ENCODE measurements around the gene TAPT1. TPM values are rescaled to one million over a fixed set of nuclear protein-coding genes. Genes with fewer than 3 reads are reported as not detected.

The TAPT1 gene
- total and polyA plus RNA-seq, 9 of the 15 experiments (the other 6 are each of a cell fraction or from before 2014, with no cell fraction given) = 1.6 to 36.7 (median 20.7) TPM

DNA sequence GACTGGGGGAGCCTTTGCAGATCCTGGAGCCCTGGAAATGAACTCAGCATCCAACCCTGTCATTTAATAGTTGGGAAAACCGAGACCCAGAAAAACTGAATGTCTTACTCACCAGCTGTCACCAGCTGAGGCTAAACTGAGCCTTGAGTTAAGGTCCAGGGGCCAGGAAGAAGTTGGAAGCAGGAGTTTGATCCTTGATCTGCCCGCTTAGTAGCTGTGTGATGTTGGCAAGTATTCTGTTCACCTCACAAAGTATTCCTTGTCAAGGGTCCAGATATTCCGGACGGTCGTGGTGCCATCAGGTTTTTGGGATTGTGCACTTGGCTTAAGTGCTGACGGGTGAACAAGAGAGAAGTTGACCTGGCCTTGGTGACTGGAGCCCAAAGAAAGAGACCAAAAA lies 111.7 kb downstream of the TAPT1 start (continued):
- TF ChIP-seq ZNF584 (CRISPR knock-in tag; IDR thresholded peaks at IDR 0.05; ENCODE audit: low read depth) = no peak
- no peak for TF ChIP-seq ERF (CRISPR knock-in tag; IDR thresholded peaks at IDR 0.05)
- TF ChIP-seq, protein P1, sequence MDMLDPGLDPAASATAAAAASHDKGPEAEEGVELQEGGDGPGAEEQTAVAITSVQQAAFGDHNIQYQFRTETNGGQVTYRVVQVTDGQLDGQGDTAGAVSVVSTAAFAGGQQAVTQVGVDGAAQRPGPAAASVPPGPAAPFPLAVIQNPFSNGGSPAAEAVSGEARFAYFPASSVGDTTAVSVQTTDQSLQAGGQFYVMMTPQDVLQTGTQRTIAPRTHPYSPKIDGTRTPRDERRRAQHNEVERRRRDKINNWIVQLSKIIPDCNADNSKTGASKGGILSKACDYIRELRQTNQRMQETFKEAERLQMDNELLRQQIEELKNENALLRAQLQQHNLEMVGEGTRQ (CRISPR knock-in tag; IDR thresholded peaks at IDR 0.05) = no peak
- no peak for TF ChIP-seq ZNF347 (CRISPR knock-in tag; IDR thresholded peaks at IDR 0.05; ENCODE audit: low read depth)
- TF ChIP-seq, protein P2, sequence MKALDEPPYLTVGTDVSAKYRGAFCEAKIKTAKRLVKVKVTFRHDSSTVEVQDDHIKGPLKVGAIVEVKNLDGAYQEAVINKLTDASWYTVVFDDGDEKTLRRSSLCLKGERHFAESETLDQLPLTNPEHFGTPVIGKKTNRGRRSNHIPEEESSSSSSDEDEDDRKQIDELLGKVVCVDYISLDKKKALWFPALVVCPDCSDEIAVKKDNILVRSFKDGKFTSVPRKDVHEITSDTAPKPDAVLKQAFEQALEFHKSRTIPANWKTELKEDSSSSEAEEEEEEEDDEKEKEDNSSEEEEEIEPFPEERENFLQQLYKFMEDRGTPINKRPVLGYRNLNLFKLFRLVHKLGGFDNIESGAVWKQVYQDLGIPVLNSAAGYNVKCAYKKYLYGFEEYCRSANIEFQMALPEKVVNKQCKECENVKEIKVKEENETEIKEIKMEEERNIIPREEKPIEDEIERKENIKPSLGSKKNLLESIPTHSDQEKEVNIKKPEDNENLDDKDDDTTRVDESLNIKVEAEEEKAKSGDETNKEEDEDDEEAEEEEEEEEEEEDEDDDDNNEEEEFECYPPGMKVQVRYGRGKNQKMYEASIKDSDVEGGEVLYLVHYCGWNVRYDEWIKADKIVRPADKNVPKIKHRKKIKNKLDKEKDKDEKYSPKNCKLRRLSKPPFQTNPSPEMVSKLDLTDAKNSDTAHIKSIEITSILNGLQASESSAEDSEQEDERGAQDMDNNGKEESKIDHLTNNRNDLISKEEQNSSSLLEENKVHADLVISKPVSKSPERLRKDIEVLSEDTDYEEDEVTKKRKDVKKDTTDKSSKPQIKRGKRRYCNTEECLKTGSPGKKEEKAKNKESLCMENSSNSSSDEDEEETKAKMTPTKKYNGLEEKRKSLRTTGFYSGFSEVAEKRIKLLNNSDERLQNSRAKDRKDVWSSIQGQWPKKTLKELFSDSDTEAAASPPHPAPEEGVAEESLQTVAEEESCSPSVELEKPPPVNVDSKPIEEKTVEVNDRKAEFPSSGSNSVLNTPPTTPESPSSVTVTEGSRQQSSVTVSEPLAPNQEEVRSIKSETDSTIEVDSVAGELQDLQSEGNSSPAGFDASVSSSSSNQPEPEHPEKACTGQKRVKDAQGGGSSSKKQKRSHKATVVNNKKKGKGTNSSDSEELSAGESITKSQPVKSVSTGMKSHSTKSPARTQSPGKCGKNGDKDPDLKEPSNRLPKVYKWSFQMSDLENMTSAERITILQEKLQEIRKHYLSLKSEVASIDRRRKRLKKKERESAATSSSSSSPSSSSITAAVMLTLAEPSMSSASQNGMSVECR (CRISPR knock-in tag; IDR thresholded peaks at IDR 0.05) = no peak
- TF ChIP-seq DPF2 (IDR thresholded peaks at IDR 0.05) = no peak
- TF ChIP-seq, protein P3, sequence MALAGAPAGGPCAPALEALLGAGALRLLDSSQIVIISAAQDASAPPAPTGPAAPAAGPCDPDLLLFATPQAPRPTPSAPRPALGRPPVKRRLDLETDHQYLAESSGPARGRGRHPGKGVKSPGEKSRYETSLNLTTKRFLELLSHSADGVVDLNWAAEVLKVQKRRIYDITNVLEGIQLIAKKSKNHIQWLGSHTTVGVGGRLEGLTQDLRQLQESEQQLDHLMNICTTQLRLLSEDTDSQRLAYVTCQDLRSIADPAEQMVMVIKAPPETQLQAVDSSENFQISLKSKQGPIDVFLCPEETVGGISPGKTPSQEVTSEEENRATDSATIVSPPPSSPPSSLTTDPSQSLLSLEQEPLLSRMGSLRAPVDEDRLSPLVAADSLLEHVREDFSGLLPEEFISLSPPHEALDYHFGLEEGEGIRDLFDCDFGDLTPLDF (CRISPR knock-in tag; IDR thresholded peaks at IDR 0.05) = no peak

Data from K562 (cell line).